Measurements from ENCODE around the gene UBE2S. TPM values are rescaled to one million over a fixed set of nuclear protein-coding genes. Genes with fewer than 3 reads are reported as not detected.

Gene UBE2S
- total and polyA plus RNA-seq, 2 of the 8 experiments (the other 6 are each of a cell fraction or from before 2014, with no cell fraction given) = 398 to 530 TPM

GRCh38 chr19:55358943-55359908, 48.4 kb downstream of the UBE2S start (continued):
- TF ChIP-seq NRF1 (IDR thresholded peaks at IDR 0.05; ENCODE audit: low read depth, low read length) (no peak), EP300 (IDR thresholded peaks at IDR 0.05; ENCODE audit: borderline replicate concordance in 1 of 2, low read depth in 2 of 2, low read length in 2 of 2) (no peak), PHF8 (conservative IDR thresholded peaks at IDR 0.05; ENCODE audit: low read depth, low read length) (no peak), MAFK (IDR thresholded peaks at IDR 0.05; ENCODE audit: low read depth, low read length) (no peak), RBBP5 (IDR thresholded peaks at IDR 0.05; ENCODE audit: borderline replicate concordance, low read depth, low read length) (no peak), BCL11A (IDR thresholded peaks at IDR 0.05; ENCODE audit: low read depth in 2 of 2, low read length in 2 of 2) (no peak), KDM4A (IDR thresholded peaks at IDR 0.05; ENCODE audit: low read depth, low read length, severe bottlenecking) (no peak), YY1 (IDR thresholded peaks at IDR 0.05; ENCODE audit: low read depth, low read length) (no peak)

Data from H1 (cell line).